GM23338 (cell line): ENCODE measurements around the gene TSPAN7.

ENCODE experiments used
- CREB1 ChIP-seq: fragments of 250-450 bp; sonication (Bioruptor Pico); IDR thresholded peaks from 2 replicates; pipeline ENCODE4 v1.5.0; 2020; ENCODE audit warnings: low read depth, mild to moderate bottlenecking, moderate library complexity
- CTCF ChIP-seq, 2 experiments: fragments of 200-600 bp in 1 of 2; sonication (generic) in 1 of 2; conservative IDR thresholded peaks; 2 replicates each; pipeline versions ENCODE4 v1.5.1 to v1.6.1; 2016 to 2017; ENCODE audit warnings: antibody characterized with exemption in 2 of 2, low read depth in 2 of 2, mild to moderate bottlenecking in 2 of 2, moderate library complexity in 1 of 2
- ETS1 ChIP-seq: IDR thresholded peaks from 2 replicates; pipeline ENCODE4 v1.6.1; 2016; ENCODE audit warnings: antibody characterized with exemption
- EZH2 ChIP-seq: fragments of 200-600 bp; sonication (generic); IDR thresholded peaks from one replicate; pipeline ENCODE4 v1.8.0; 2017; ENCODE audit warnings: antibody characterized with exemption, mild to moderate bottlenecking, low read depth; ENCODE audit not compliant: unreplicated experiment
- EZH2phosphoT487 ChIP-seq: fragments of 200-600 bp; sonication (generic); IDR thresholded peaks from one replicate; pipeline ENCODE4 v1.8.1; 2018; ENCODE audit warnings: antibody characterized with exemption; ENCODE audit not compliant: unreplicated experiment
- JUNB ChIP-seq: IDR thresholded peaks from one replicate; pipeline ENCODE4 v1.6.1; 2016; ENCODE audit warnings: antibody characterized with exemption; ENCODE audit not compliant: unreplicated experiment
- NANOG ChIP-seq: IDR thresholded peaks from 2 replicates; pipeline ENCODE4 v1.6.1; 2016; ENCODE audit warnings: antibody characterized with exemption, borderline replicate concordance
- POLR2AphosphoS5 ChIP-seq: IDR thresholded peaks from 2 replicates; pipeline ENCODE4 v1.6.1; 2016; ENCODE audit warnings: antibody characterized with exemption, low read depth
- REST ChIP-seq: IDR thresholded peaks from one replicate; pipeline ENCODE4 v1.6.1; 2018; ENCODE audit warnings: antibody characterized with exemption; ENCODE audit not compliant: unreplicated experiment
- STAT1 ChIP-seq: IDR thresholded peaks from one replicate; pipeline ENCODE4 v1.6.1; 2016; ENCODE audit warnings: antibody characterized with exemption; ENCODE audit not compliant: unreplicated experiment
- ZNF114 ChIP-seq: fragments of 250-450 bp; sonication (Bioruptor Pico); IDR thresholded peaks from 2 replicates; pipeline ENCODE4 v1.5.0; 2020; ENCODE audit warnings: mild to moderate bottlenecking, moderate library complexity
- ZNF462 ChIP-seq: fragments of 250-450 bp; sonication (Bioruptor Pico); IDR thresholded peaks from 2 replicates; pipeline ENCODE4 v1.5.0; 2020; ENCODE audit warnings: mild to moderate bottlenecking, moderate library complexity

GRCh38 chrX:38514016-38514854, 47.1 kb upstream of the TSPAN7 start:
- TF ChIP-seq EZH2 (no peak), CTCF (conservative IDR thresholded peaks at IDR 0.05; ENCODE audit: low read depth in 2 of 2) (no peak), NANOG (no peak), CREB1 (CRISPR knock-in tag) (no peak), POLR2AphosphoS5 (no peak), JUNB (no peak), ZNF462 (CRISPR knock-in tag) (no peak), EZH2phosphoT487 (no peak), REST (no peak), STAT1 (no peak), ETS1 (no peak), ZNF114 (CRISPR knock-in tag) (no peak)
